HG03108 (cell line): ENCODE results near the gene IL22.

Experiments used
- ATAC-seq: cut with Tn5 transposase; IDR thresholded peaks from one replicate; pipeline ENCODE4 v1.9.1; 2021; ENCODE audit warnings: moderate library complexity; ENCODE audit not compliant: unreplicated experiment

Gene IL22

GRCh38 chr12:68264158-68264855 is 10.9 kb upstream of the IL22 start:
- ATAC-seq: no peak

- no peak for ATAC-seq
These were observed 10.0 kb upstream of the IL22 start for GRCh38 chr12:68263366-68263765.

GRCh38 chr12:68261896-68262295 is 8.5 kb upstream of the IL22 start:
- ATAC-seq: no peak

- no peak for ATAC-seq
These were observed 6.7 kb upstream of the IL22 start for GRCh38 chr12:68260153-68260552.

- no peak for ATAC-seq
These were observed 6.0 kb upstream of the IL22 start for GRCh38 chr12:68259318-68259940.

GRCh38 chr12:68252077-68252476 is 1.3 kb downstream of the IL22 start:
- no peak for ATAC-seq

GRCh38 chr12:68250454-68250853 is 3.0 kb downstream of the IL22 start:
- no peak for ATAC-seq

GRCh38 chr12:68247785-68248184 is 5.6 kb downstream of the IL22 start:
- no peak for ATAC-seq

- ATAC-seq: no peak
These were observed 7.1 kb downstream of the IL22 start for GRCh38 chr12:68246350-68246749.

- no peak for ATAC-seq
These were observed 8.0 kb downstream of the IL22 start for GRCh38 chr12:68245180-68246021.

- no peak for ATAC-seq
These were observed 10.6 kb downstream of the IL22 start for GRCh38 chr12:68242777-68243176.

GRCh38 chr12:68240975-68241374 is 12.4 kb downstream of the IL22 start:
- peak; percentile 98 for ATAC-seq

- ATAC-seq: no peak
These were observed 13.3 kb downstream of the IL22 start for GRCh38 chr12:68240079-68240478.

GRCh38 chr12:68239309-68239982 is 14.0 kb downstream of the IL22 start:
- no peak for ATAC-seq

- ATAC-seq: no peak
These were observed 15.8 kb downstream of the IL22 start for GRCh38 chr12:68237619-68238018.

GRCh38 chr12:68237078-68237477 is 16.3 kb downstream of the IL22 start:
- peak; percentile 1 for ATAC-seq

GRCh38 chr12:68236421-68237059 is 16.9 kb downstream of the IL22 start:
- ATAC-seq: peak; percentile 37

- ATAC-seq: no peak
These were observed 17.8 kb downstream of the IL22 start for GRCh38 chr12:68235576-68235975.

GRCh38 chr12:68234140-68234539 is 19.3 kb downstream of the IL22 start:
- no peak for ATAC-seq

- no peak for ATAC-seq
These were observed 19.9 kb downstream of the IL22 start for GRCh38 chr12:68233498-68233897.

- no peak for ATAC-seq
These were observed 21.7 kb downstream of the IL22 start for GRCh38 chr12:68231691-68232090.
